Activated T-helper 2 cell treated with anti-CD3 and anti-CD28 coated beads, Interferon-gamma antibody, Interleukin-2, Interleukin-4, amounts not matched to agents 10 μg/mL and 5 μg/mL and 100 μg/mL, durations not matched to agents 14 hours and 24 hours and 36 hours (primary cell): ENCODE measurements around the gene LUZP2. TPM values are rescaled to one million over a fixed set of nuclear protein-coding genes. Genes with fewer than 3 reads are reported as not detected.

ENCODE experiments used
- DNase-seq: peaks from one replicate; pipeline ENCODE4 v3.0.0; 2021; ENCODE audit warnings: low spot score
- H3K27ac Mint-ChIP-seq: one replicate; pipeline ENCODE4 v1.8.0; 2021; ENCODE audit warnings: mixed read lengths
- H3K27me3 Mint-ChIP-seq: one replicate; pipeline ENCODE4 v1.8.0; 2021; ENCODE audit warnings: low read depth, mixed read lengths
- H3K36me3 Mint-ChIP-seq: one replicate; pipeline ENCODE4 v1.8.0; 2021; ENCODE audit warnings: low read depth, mixed read lengths
- H3K4me1 Mint-ChIP-seq: one replicate; pipeline ENCODE4 v1.8.0; 2021; ENCODE audit warnings: low read depth, mixed read lengths
- H3K4me3 Mint-ChIP-seq: one replicate; pipeline ENCODE4 v1.8.0; 2021; ENCODE audit warnings: low read depth, mild to moderate bottlenecking, moderate library complexity, mixed read lengths
- H3K9me3 Mint-ChIP-seq: one replicate; pipeline ENCODE4 v1.8.0; 2021; ENCODE audit warnings: mixed read lengths
- intact Hi-C: fragments of 100-400 bp; cut with micrococcal nuclease; formaldehyde crosslinking; loops from one replicate; pipeline ENCODE4 v1.15.1; 2023
- total RNA-seq: library from RNA; stranded (reverse); gene quantifications from 2 replicates; pipeline ENCODE4 v1.2.3, GENCODE V29; 2022

Gene LUZP2
- total RNA-seq, 1 donor from 2014 or later: not detected

DNA sequence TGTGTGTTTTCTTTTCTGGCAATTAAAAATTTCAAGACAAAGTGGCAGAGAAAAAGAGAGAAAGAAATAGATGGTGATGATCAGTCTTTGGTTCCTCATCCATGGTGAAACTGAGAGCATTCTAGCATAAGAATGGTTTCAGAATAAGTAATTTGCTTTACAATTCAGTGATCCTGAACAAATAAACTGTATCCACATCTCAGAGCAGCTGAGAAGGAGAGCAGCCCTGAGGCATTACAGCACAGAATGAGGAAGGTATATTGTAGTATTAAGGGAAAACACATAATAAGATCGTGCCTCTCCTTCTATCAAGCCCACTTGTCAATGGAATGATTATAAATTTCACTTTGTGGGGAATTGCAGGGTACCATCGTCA, 17.4 kb downstream of the LUZP2 start:
- Mint-ChIP-seq H3K36me3 (no peaks in the 10 kb centered on the region), H3K27me3 (no peaks in the 10 kb centered on the region), H3K27ac (no peak overlapping the region), H3K9me3 (peaks cover 16% of the 10 kb centered on the region), H3K4me3 (no peak overlapping the region), H3K4me1 (no peaks in the 10 kb centered on the region)
- no peak for DNase-seq
- intact Hi-C loops: no loop called here

DNA sequence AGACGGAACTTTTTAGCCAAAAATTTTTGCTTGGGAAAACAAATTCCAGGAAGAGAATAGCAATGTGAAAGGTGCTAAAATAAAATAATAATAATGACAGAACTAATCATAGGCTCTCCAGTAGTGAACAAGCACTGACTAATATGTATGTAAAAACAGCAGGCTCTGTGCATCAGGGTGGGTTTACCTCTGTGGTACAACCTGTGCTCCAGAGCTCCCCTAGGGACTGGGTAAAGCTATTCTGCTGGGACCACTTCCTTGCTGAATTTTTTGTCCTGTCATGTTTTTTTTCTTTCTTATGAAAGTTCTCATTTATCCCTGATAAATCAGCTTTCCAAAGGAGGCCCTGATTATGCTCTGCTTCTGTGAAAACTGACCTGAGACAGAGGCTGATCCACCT, 18.8 kb downstream of the LUZP2 start:
- intact Hi-C loops: no loop called here
- no peaks in the 10 kb centered on the region for H3K27me3 Mint-ChIP-seq
- no peaks in the 10 kb centered on the region for H3K36me3 Mint-ChIP-seq
- no peak overlapping the region for H3K4me3 Mint-ChIP-seq
- DNase-seq: no peak
- H3K9me3 Mint-ChIP-seq: peaks cover 20% of the 10 kb centered on the region
- no peak overlapping the region for H3K27ac Mint-ChIP-seq
- no peaks in the 10 kb centered on the region for H3K4me1 Mint-ChIP-seq

- no peak for DNase-seq
- H3K27me3 Mint-ChIP-seq: no peaks in the 10 kb centered on the region
- intact Hi-C loops: no loop called here
- no peaks in the 10 kb centered on the region for H3K36me3 Mint-ChIP-seq
- no peak overlapping the region for H3K4me3 Mint-ChIP-seq
- no peaks in the 10 kb centered on the region for H3K4me1 Mint-ChIP-seq
- peaks cover 20% of the 10 kb centered on the region for H3K9me3 Mint-ChIP-seq
- no peak overlapping the region for H3K27ac Mint-ChIP-seq
Measured at GRCh38 chr11:24516638-24517037, 19.8 kb downstream of the LUZP2 start.

GRCh38 chr11:24521601-24522000, 24.7 kb downstream of the LUZP2 start:
- Mint-ChIP-seq H3K36me3 (no peaks in the 10 kb centered on the region), H3K27me3 (no peaks in the 10 kb centered on the region), H3K27ac (no peak overlapping the region), H3K4me3 (no peak overlapping the region), H3K4me1 (no peaks in the 10 kb centered on the region), H3K9me3 (peaks cover 5% of the 10 kb centered on the region)
- DNase-seq: no peak
- intact Hi-C loops: no loop called here

DNA sequence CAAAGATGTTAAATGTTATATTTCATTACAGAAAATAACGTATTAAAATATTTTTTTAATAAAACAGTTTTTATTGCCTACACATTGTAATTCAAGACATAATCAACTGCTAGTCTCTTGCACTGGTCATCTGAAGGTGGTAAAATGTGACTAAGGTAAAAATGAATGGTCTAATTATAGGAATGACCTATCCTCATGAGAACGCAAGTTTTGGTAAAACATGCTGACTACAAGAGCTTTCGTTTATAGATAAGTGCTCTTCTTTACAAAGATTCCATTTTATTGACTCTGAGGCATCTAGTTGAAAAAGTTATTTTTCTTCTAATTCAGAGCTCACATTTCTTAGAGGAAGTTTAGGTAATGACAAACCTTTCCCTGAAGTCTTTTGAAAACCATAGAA, 27.3 kb downstream of the LUZP2 start:
- no peaks in the 10 kb centered on the region for H3K27me3 Mint-ChIP-seq

GRCh38 chr11:24531528-24531927, 34.7 kb downstream of the LUZP2 start:
- H3K4me1 Mint-ChIP-seq: no peaks in the 10 kb centered on the region
- no peak overlapping the region for H3K4me3 Mint-ChIP-seq
- no peaks in the 10 kb centered on the region for H3K36me3 Mint-ChIP-seq
- intact Hi-C loops: no loop called here
- no peak overlapping the region for H3K27ac Mint-ChIP-seq
- H3K9me3 Mint-ChIP-seq: peaks cover 12% of the 10 kb centered on the region
- no peak for DNase-seq
- H3K27me3 Mint-ChIP-seq: no peaks in the 10 kb centered on the region

More for the DNA sequence above, 27.3 kb downstream of the LUZP2 start:
- DNase-seq: no peak
- intact Hi-C loops: no loop called here
- Mint-ChIP-seq H3K9me3 (peaks cover 5% of the 10 kb centered on the region), H3K27ac (no peak overlapping the region), H3K4me1 (no peaks in the 10 kb centered on the region), H3K36me3 (no peaks in the 10 kb centered on the region), H3K4me3 (no peak overlapping the region)

DNA sequence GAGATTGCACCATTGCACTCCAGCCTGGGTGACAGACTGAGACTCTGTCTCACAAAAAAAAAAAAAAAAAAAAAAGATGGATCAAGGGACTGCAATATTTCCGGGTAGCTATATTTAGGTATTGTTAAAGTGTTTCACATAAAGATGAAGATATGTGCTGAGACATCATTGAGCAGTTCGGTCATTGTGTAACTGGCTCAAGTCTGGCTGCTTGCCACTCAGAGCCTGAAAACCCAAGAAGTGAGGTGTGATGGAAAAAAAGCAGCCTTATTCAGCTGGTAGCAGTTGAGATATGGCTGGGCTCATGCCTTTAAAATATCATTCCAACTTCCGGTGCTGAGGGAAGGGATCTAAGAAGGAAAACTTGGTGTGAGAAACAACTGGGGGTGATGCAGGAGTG, 46.9 kb downstream of the LUZP2 start:
- no peak for DNase-seq
- H3K4me1 Mint-ChIP-seq: no peaks in the 10 kb centered on the region
- no peaks in the 10 kb centered on the region for H3K27me3 Mint-ChIP-seq
- no peak overlapping the region for H3K27ac Mint-ChIP-seq
- peaks cover 38% of the 10 kb centered on the region for H3K9me3 Mint-ChIP-seq
- no peaks in the 10 kb centered on the region for H3K36me3 Mint-ChIP-seq
- intact Hi-C loops: no loop called here
- H3K4me3 Mint-ChIP-seq: no peak overlapping the region

DNA sequence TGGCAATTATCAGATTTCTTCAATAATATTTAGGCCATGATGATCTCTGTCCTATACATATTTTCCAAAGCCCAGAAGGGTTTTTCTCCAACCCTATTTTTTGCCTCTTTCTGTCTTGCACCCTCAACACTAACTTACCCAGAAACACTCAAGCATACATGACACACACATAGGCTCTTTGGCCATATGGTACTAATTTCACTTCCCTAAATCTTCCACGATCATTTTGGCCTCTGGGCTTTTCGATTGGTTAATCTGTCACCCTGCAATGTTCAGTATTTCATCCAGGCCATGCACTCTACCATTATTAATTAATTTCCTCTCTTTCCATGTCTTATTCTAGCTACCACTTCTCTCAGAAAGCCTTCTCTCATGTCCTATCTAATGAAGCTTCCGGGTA, 59.8 kb downstream of the LUZP2 start:
- Mint-ChIP-seq H3K36me3 (no peaks in the 10 kb centered on the region), H3K27ac (no peak overlapping the region), H3K9me3 (peaks cover 9% of the 10 kb centered on the region), H3K27me3 (no peaks in the 10 kb centered on the region), H3K4me1 (no peaks in the 10 kb centered on the region), H3K4me3 (no peak overlapping the region)
- DNase-seq: no peak
- intact Hi-C loops: no loop called here

DNA sequence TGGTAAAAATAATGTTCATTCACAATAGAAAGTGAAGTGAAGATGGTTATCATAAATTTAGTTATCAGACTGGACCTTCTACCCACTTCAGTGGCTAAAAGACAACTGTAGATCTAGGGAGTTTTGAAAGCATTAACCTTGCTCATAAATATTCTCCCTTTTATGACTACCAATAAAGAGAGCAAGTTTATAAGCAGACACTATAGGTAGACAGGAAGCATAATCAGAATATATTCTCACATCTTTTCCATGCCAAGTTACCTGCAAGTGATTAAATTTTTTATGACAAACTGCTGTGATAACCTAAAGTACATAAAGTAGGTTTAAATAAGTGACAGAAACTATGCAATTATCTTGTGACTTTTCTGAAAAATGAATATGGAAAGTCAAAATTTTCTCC, 62.5 kb downstream of the LUZP2 start:
- Mint-ChIP-seq H3K4me1 (no peaks in the 10 kb centered on the region), H3K27ac (no peak overlapping the region), H3K27me3 (no peaks in the 10 kb centered on the region), H3K36me3 (no peaks in the 10 kb centered on the region), H3K9me3 (peaks cover 12% of the 10 kb centered on the region), H3K4me3 (no peak overlapping the region)
- DNase-seq: no peak
- intact Hi-C loops: no loop called here

DNA sequence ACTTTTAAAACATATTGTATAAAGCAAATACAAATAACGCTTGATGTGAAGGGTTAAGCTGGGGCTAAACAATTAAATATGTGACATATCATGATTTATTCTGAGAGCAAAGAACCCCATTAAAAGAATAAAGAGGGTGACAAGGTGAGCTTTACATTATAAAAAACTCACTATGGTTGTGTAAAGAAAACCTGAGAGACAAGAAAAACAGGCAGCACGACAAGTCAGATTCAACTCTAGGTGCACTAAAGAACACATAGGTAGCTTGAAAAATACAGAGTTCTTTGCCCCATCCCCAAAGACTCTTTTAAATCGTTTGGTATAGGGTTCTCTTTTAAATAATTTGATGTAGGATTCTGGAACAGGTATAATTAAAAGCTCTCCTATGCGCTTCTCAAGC, 63.5 kb downstream of the LUZP2 start:
- intact Hi-C loops: no loop called here
- H3K4me1 Mint-ChIP-seq: no peaks in the 10 kb centered on the region
- no peak overlapping the region for H3K4me3 Mint-ChIP-seq
- H3K36me3 Mint-ChIP-seq: no peaks in the 10 kb centered on the region
- peaks cover 14% of the 10 kb centered on the region for H3K9me3 Mint-ChIP-seq
- no peaks in the 10 kb centered on the region for H3K27me3 Mint-ChIP-seq
- DNase-seq: no peak
- H3K27ac Mint-ChIP-seq: no peak overlapping the region

- no peak overlapping the region for H3K27ac Mint-ChIP-seq
- intact Hi-C loops: no loop called here
- H3K4me1 Mint-ChIP-seq: no peaks in the 10 kb centered on the region
- no peak for DNase-seq
- no peak overlapping the region for H3K4me3 Mint-ChIP-seq
- H3K36me3 Mint-ChIP-seq: no peaks in the 10 kb centered on the region
- H3K9me3 Mint-ChIP-seq: peaks cover 3% of the 10 kb centered on the region
- H3K27me3 Mint-ChIP-seq: no peaks in the 10 kb centered on the region
Measured at GRCh38 chr11:24567380-24567779, 70.5 kb downstream of the LUZP2 start.

GRCh38 chr11:24572376-24572775, 75.5 kb downstream of the LUZP2 start:
- H3K27me3 Mint-ChIP-seq: no peaks in the 10 kb centered on the region
- DNase-seq: no peak
- H3K4me1 Mint-ChIP-seq: no peaks in the 10 kb centered on the region
- no peaks in the 10 kb centered on the region for H3K9me3 Mint-ChIP-seq
- H3K4me3 Mint-ChIP-seq: no peak overlapping the region
- no peaks in the 10 kb centered on the region for H3K36me3 Mint-ChIP-seq
- intact Hi-C loops: no loop called here
- H3K27ac Mint-ChIP-seq: no peak overlapping the region

DNA sequence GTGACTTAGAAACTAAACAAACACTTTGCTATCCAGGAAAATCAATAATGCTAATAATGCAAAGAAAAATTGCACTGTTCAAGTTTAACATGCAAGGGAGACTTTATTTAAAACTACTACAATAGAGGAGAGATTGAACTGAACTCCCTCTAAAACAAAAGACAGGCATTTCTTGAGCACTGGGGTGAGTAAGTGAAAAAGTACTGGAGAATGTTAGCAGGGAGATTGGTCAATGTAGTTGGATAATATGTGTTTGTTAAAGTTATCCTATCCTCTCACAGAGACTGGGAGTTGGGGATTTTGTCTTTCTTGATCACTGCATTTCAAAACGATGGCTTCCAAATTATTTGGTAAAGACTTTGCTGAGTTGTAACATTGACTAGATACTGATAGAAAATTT, 77.6 kb downstream of the LUZP2 start:
- Mint-ChIP-seq H3K4me3 (no peak overlapping the region), H3K9me3 (no peaks in the 10 kb centered on the region), H3K36me3 (no peaks in the 10 kb centered on the region), H3K27me3 (no peaks in the 10 kb centered on the region), H3K4me1 (no peaks in the 10 kb centered on the region), H3K27ac (no peak overlapping the region)
- intact Hi-C loops: no loop called here
- no peak for DNase-seq

- Mint-ChIP-seq H3K9me3 (no peaks in the 10 kb centered on the region), H3K36me3 (no peaks in the 10 kb centered on the region)
- intact Hi-C loops: no loop called here
Measured at GRCh38 chr11:24575392-24575791, 78.5 kb downstream of the LUZP2 start.

More at GRCh38 chr11:24575392-24575791, 78.5 kb downstream of the LUZP2 start:
- Mint-ChIP-seq H3K4me1 (no peaks in the 10 kb centered on the region), H3K4me3 (no peak overlapping the region), H3K27ac (no peak overlapping the region), H3K27me3 (no peaks in the 10 kb centered on the region)
- DNase-seq: no peak
